Stimulated activated CD8-positive, alpha-beta memory T cell treated with anti-CD3 and anti-CD28 coated beads, Interleukin-7, amount 100 ng/mL, for 48 hours (primary cell): ENCODE measurements around the gene PRSS22.

ENCODE experiments used
- DNase-seq, 2 donors: peaks; one replicate each; pipeline ENCODE4 v3.0.0-alpha.2; 2020; ENCODE audit warnings: low read depth in 1 of 2; ENCODE audit errors: extremely low read depth in 1 of 2

Gene PRSS22

GRCh38 chr16:2852731-2853507 is 5.1 kb downstream of the PRSS22 start:
- DNase-seq: no peak

- no peak for DNase-seq
Measured at GRCh38 chr16:2852003-2852730, 5.8 kb downstream of the PRSS22 start.

GRCh38 chr16:2848933-2849725 is 8.8 kb downstream of the PRSS22 start:
- DNase-seq: no peak

- DNase-seq: no peak
Measured at GRCh38 chr16:2846511-2847310, 11.3 kb downstream of the PRSS22 start.

- no peak for DNase-seq
Measured at GRCh38 chr16:2845116-2845515, 12.9 kb downstream of the PRSS22 start.

- DNase-seq: no peak
Measured at GRCh38 chr16:2843526-2843925, 14.4 kb downstream of the PRSS22 start.

- peak; percentile 61 to 83 for DNase-seq
Measured at GRCh38 chr16:2842340-2843000, 15.5 kb downstream of the PRSS22 start.

GRCh38 chr16:2841606-2842339 is 16.2 kb downstream of the PRSS22 start:
- no peak for DNase-seq

GRCh38 chr16:2840914-2841313 is 17.1 kb downstream of the PRSS22 start:
- DNase-seq: no peak

GRCh38 chr16:2839650-2840450 is 18.1 kb downstream of the PRSS22 start:
- no peak for DNase-seq

- peak in 1 of 2 donors; percentile 42 for DNase-seq
Measured at GRCh38 chr16:2838928-2839327, 19.0 kb downstream of the PRSS22 start.

GRCh38 chr16:2836646-2837508 is 21.1 kb downstream of the PRSS22 start:
- no peak for DNase-seq

GRCh38 chr16:2835638-2836493 is 22.1 kb downstream of the PRSS22 start:
- no peak for DNase-seq

- no peak for DNase-seq
Measured at GRCh38 chr16:2834968-2835367, 23.0 kb downstream of the PRSS22 start.

- DNase-seq: no peak
Measured at GRCh38 chr16:2833776-2834175, 24.2 kb downstream of the PRSS22 start.

GRCh38 chr16:2831203-2831602 is 26.8 kb downstream of the PRSS22 start:
- DNase-seq: no peak

- no peak for DNase-seq
Measured at GRCh38 chr16:2830355-2830695, 27.6 kb downstream of the PRSS22 start.
